Raji (cell line): Measurements from ENCODE around the gene CCDC70.
A peak's percentile ranks its signal among the peaks of the same experiment; 100 is the strongest.

Source experiments
- POLR2A ChIP-seq: IDR thresholded peaks from 2 replicates; pipeline ENCODE4 v1.6.1; 2011; ENCODE audit warnings: low read depth, low read length, control low read depth; ENCODE audit not compliant: insufficient read depth

Gene CCDC70

GRCh38 chr13:51861723-51862300, at the start of gene CCDC70:
TSS of gene CCDC70 (plus strand) at chr13:51861969. CDS start at chr13:51865412, 3,443 bp downstream.
- no peak for TF ChIP-seq POLR2A

- TF ChIP-seq POLR2A: no peak
These were observed 47.7 kb upstream of the CCDC70 start for GRCh38 chr13:51814071-51814470.

- TF ChIP-seq POLR2A: peak; percentile 24; the same call in 1 of the 2 replicates
These were observed 46.7 kb upstream of the CCDC70 start for GRCh38 chr13:51814825-51815650.

- no peak for TF ChIP-seq POLR2A
These were observed 45.9 kb upstream of the CCDC70 start for GRCh38 chr13:51815848-51816247.

- no peak for TF ChIP-seq POLR2A
These were observed 45.0 kb upstream of the CCDC70 start for GRCh38 chr13:51816604-51817249.

GRCh38 chr13:51817717-51818116, 44.1 kb upstream of the CCDC70 start:
- TF ChIP-seq POLR2A: no peak

GRCh38 chr13:51818276-51818675, 43.5 kb upstream of the CCDC70 start:
- TF ChIP-seq POLR2A: no peak

- TF ChIP-seq POLR2A: no peak
These were observed 42.8 kb upstream of the CCDC70 start for GRCh38 chr13:51818781-51819511.

- no peak for TF ChIP-seq POLR2A
These were observed 42.2 kb upstream of the CCDC70 start for GRCh38 chr13:51819544-51819943.

GRCh38 chr13:51820016-51820597, 41.7 kb upstream of the CCDC70 start:
- no peak for TF ChIP-seq POLR2A

GRCh38 chr13:51821606-51822005, 40.2 kb upstream of the CCDC70 start:
- no peak for TF ChIP-seq POLR2A

- no peak for TF ChIP-seq POLR2A
These were observed 39.5 kb upstream of the CCDC70 start for GRCh38 chr13:51822106-51822815.

GRCh38 chr13:51823359-51823758, 38.4 kb upstream of the CCDC70 start:
- no peak for TF ChIP-seq POLR2A

GRCh38 chr13:51823863-51824262, 37.9 kb upstream of the CCDC70 start:
- no peak for TF ChIP-seq POLR2A

GRCh38 chr13:51825165-51825592, 36.6 kb upstream of the CCDC70 start:
- TF ChIP-seq POLR2A: no peak

GRCh38 chr13:51825681-51826254, 36.0 kb upstream of the CCDC70 start:
- TF ChIP-seq POLR2A: no peak
